ENCODE data around the gene USP16.

Gene USP16

DNA sequence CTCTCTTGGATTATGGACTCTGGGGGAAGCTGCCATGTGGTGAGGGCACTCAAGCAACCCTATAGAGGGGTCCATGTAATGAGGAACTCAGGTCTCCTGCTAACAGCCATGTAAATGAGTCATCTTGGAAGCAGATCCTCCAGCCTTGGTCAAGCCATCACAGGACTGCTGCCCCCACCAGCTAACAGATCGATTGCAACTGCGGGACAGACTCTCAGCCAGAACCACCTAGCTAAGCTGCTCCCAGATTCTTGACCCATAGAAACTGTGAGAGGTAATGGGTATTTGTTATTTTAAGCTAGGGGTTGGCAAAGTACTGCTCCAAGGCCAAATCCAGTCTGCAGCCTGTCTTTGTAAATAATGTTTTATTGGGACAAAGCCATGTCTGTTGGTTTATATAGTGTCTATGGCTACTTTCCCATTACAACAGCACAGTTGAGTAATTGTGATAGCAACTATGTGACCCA is 78.4 kb downstream of the USP16 start:
- no peak overlapping the region for H3K14ac ChIP-seq (ENCODE audit: low read length)
- H4K91ac ChIP-seq (ENCODE audit: low read depth, low read length, poor library complexity): no peak overlapping the region
- H2AK5ac ChIP-seq (ENCODE audit: low read depth, low read length): no peak overlapping the region
- no peak overlapping the region for H3K9ac ChIP-seq (ENCODE audit: low read depth, low read length, poor library complexity)
- peak overlapping the region; percentile 11 for H3K18ac ChIP-seq (ENCODE audit: low read length)
- H2BK120ac ChIP-seq (ENCODE audit: low read depth, low read length): no peak overlapping the region
- H3K4me1 ChIP-seq (ENCODE audit: control insufficient read depth in 2 of 2, insufficient read depth in 1 of 2, low read depth in 1 of 2, low read length in 2 of 2): peaks cover 0 to 2% of the 10 kb centered on the region in 2 donors
- H3K27ac ChIP-seq (replicated peaks; ENCODE audit: low read length): no peak overlapping the region
- no peaks in the 10 kb centered on the region for H3K27me3 ChIP-seq (ENCODE audit: control insufficient read depth in 3 of 3, insufficient read depth in 3 of 3, low read depth in 1 of 3, low read length in 3 of 3)
- no peak overlapping the region for H3K4me3 ChIP-seq (ENCODE audit: low read length in 2 of 2)
- no peak overlapping the region for H2BK15ac ChIP-seq (ENCODE audit: low read length)
- no peaks in the 10 kb centered on the region for H3K79me1 ChIP-seq (ENCODE audit: low read depth, low read length)
- no peaks in the 10 kb centered on the region for H3K9me3 ChIP-seq (replicated peaks in 1 of 2; ENCODE audit: control insufficient read depth in 2 of 2, insufficient read depth in 1 of 2, low read depth in 1 of 2, low read length in 2 of 2)
- no peak overlapping the region for H3K4ac ChIP-seq (ENCODE audit: low read length)
- no peak overlapping the region for H4K8ac ChIP-seq (ENCODE audit: low read depth, low read length)
- no peak overlapping the region for H2AFZ ChIP-seq (ENCODE audit: low read length)
- H3K36me3 ChIP-seq (replicated peaks in 1 of 2; ENCODE audit: control insufficient read depth in 2 of 2, insufficient read depth in 2 of 2, low read length in 2 of 2): no peaks in the 10 kb centered on the region
- no peak for DNase-seq (ENCODE audit: low spot score)
- H3K23ac ChIP-seq (ENCODE audit: low read depth, low read length, poor library complexity): no peak overlapping the region
- H3K4me2 ChIP-seq (ENCODE audit: insufficient read depth, low read length, poor library complexity, severe bottlenecking): no peak overlapping the region
- no peak overlapping the region for H2BK5ac ChIP-seq (ENCODE audit: low read length)
- H2BK12ac ChIP-seq (ENCODE audit: low read length): no peak overlapping the region
- no CpG with 5 or more reads among the region's 2 CpGs for WGBS, 2 donors (ENCODE audit: extremely low coverage in 2 of 2, insufficient read length in 2 of 2, insufficient replicate concordance in 1 of 2)
